Fibroblast of villous mesenchyme (primary cell): ENCODE measurements around the gene CADPS. TPM values are rescaled to one million over a fixed set of nuclear protein-coding genes. Genes with fewer than 3 reads are reported as not detected.

Experiments used
- DNase-seq: peaks from one replicate; pipeline ENCODE4 v3.0.0-alpha.2; 2010; ENCODE audit warnings: low read depth
- H3K4me3 ChIP-seq: 2 replicates; pipeline ENCODE4 v1.5.1; 2011; ENCODE audit warnings: low read depth, mild to moderate bottlenecking, low read length
- CTCF ChIP-seq: IDR thresholded peaks from 2 replicates; pipeline ENCODE4 v1.5.1; 2012; ENCODE audit warnings: low read depth, mild to moderate bottlenecking, low read length; ENCODE audit not compliant: insufficient read depth
- total RNA-seq: library from RNA; depleted of rRNA; stranded (reverse); fragments of >200 nt; gene quantifications from 2 replicates; pipeline ENCODE4 v1.2.3, GENCODE V29; 2012

CADPS gene
- total RNA-seq, 1 donor: not detected

GRCh38 chr3:62497156-62497555 is 378.1 kb downstream of the CADPS start:
- no peak for DNase-seq
- no peak overlapping the region for H3K4me3 ChIP-seq
- TF ChIP-seq CTCF: no peak

- no peak overlapping the region for H3K4me3 ChIP-seq
- DNase-seq: no peak
- no peak for TF ChIP-seq CTCF
These were observed 378.7 kb downstream of the CADPS start for GRCh38 chr3:62496503-62496902.

- H3K4me3 ChIP-seq: no peak overlapping the region
- TF ChIP-seq CTCF: peak; percentile 27
- DNase-seq: no peak
These were observed 382.0 kb downstream of the CADPS start for GRCh38 chr3:62493109-62493801.

- H3K4me3 ChIP-seq: no peak overlapping the region
- DNase-seq: no peak
- no peak for TF ChIP-seq CTCF
These were observed 392.3 kb downstream of the CADPS start for GRCh38 chr3:62482961-62483360.

- no peak overlapping the region for H3K4me3 ChIP-seq
- no peak for TF ChIP-seq CTCF
- no peak for DNase-seq
These were observed 393.3 kb downstream of the CADPS start for GRCh38 chr3:62481962-62482361.

GRCh38 chr3:62480056-62480455 is 395.2 kb downstream of the CADPS start:
- no peak for TF ChIP-seq CTCF
- no peak for DNase-seq
- no peak overlapping the region for H3K4me3 ChIP-seq

GRCh38 chr3:62479326-62479725 is 395.9 kb downstream of the CADPS start:
- no peak for TF ChIP-seq CTCF
- no peak for DNase-seq
- H3K4me3 ChIP-seq: no peak overlapping the region
